NB4 (cell line): ENCODE results near the gene RAP1GAP.

Experiments used
- DNase-seq: peaks from one replicate; pipeline ENCODE4 v3.0.0; 2010; ENCODE audit warnings: low read depth
- H3K4me3 ChIP-seq: one replicate; pipeline ENCODE4 v1.5.1; 2011; ENCODE audit warnings: mild to moderate bottlenecking, low read depth, low read length, moderate library complexity
- MYC ChIP-seq: IDR thresholded peaks from 2 replicates; pipeline ENCODE4 v1.6.1; 2011; ENCODE audit warnings: low read depth, low read length
- POLR2A ChIP-seq: IDR thresholded peaks from 2 replicates; pipeline ENCODE4 v1.6.1; 2011; ENCODE audit warnings: mild to moderate bottlenecking; ENCODE audit not compliant: insufficient read length; ENCODE audit errors: extremely low read depth
- TF ChIP-seq, protein P1 (sequence below): IDR thresholded peaks from one replicate; pipeline ENCODE4 v1.5.1; 2012; ENCODE audit warnings: low read depth, low read length
- TF ChIP-seq, protein P2 (sequence below): IDR thresholded peaks from 2 replicates; pipeline ENCODE4 v1.6.1; 2011; ENCODE audit warnings: low read depth, low read length

RAP1GAP gene

DNA sequence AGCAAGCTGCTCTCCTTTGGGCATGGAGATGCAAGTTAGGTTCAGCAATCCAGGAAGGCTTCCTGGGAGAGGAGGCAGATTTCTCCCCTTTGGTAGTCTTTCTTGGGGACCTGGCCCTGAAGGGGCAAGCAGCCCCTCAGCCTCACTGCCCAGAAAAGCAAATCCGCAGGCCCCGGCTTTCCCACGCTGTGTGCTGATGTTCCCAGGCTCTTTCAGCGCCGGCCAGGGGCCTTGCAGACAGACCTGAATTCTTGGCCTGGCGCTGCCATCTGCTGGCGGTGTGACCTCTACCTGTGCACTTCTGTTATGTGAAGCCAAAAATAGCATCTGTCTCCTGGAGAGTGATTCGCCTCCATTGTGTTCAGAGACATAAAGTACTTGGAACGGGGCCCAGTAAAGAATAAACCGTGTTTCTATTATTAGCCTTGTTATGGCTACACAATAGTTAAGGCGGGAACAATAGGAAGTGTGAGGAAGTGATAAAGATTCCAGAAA lies 95.1 kb downstream of the RAP1GAP start:
- DNase-seq: peak; percentile 70
- H3K4me3 ChIP-seq: no peak overlapping the region
- TF ChIP-seq, protein P1, sequence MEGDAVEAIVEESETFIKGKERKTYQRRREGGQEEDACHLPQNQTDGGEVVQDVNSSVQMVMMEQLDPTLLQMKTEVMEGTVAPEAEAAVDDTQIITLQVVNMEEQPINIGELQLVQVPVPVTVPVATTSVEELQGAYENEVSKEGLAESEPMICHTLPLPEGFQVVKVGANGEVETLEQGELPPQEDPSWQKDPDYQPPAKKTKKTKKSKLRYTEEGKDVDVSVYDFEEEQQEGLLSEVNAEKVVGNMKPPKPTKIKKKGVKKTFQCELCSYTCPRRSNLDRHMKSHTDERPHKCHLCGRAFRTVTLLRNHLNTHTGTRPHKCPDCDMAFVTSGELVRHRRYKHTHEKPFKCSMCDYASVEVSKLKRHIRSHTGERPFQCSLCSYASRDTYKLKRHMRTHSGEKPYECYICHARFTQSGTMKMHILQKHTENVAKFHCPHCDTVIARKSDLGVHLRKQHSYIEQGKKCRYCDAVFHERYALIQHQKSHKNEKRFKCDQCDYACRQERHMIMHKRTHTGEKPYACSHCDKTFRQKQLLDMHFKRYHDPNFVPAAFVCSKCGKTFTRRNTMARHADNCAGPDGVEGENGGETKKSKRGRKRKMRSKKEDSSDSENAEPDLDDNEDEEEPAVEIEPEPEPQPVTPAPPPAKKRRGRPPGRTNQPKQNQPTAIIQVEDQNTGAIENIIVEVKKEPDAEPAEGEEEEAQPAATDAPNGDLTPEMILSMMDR: peak; percentile 51
- TF ChIP-seq, protein P2, sequence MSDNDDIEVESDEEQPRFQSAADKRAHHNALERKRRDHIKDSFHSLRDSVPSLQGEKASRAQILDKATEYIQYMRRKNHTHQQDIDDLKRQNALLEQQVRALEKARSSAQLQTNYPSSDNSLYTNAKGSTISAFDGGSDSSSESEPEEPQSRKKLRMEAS: no peak

DNA sequence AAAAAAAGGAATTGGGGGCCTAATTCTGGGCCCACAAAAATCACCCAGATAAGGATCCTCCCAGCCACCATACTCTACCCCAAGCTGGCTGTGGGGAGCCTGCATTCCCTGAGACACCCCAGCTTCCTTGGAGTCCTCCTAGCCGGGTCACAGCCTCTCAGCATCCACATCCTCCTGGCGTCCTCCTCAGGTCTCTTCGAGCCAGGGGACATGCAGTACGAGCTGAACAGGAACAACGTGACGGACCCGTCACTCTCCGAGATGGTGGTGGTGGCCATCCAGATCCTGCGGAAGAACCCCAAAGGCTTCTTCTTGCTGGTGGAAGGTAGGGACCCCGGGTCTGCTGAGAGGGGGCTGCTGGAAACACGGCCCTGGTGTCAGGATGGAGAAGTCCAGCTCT lies 95.7 kb downstream of the RAP1GAP start:
- no peak for DNase-seq
- no peak overlapping the region for H3K4me3 ChIP-seq
- TF ChIP-seq MYC (no peak), POLR2A (no peak)
- TF ChIP-seq, protein P2: no peak
- TF ChIP-seq, protein P1: no peak

GRCh38 chr1:21572735-21573277 lies 96.4 kb downstream of the RAP1GAP start:
- TF ChIP-seq MYC (no peak), POLR2A (no peak)
- TF ChIP-seq, protein P2: no peak
- TF ChIP-seq, protein P1: no peak
- no peak overlapping the region for H3K4me3 ChIP-seq
- DNase-seq: no peak

GRCh38 chr1:21572221-21572620 lies 96.9 kb downstream of the RAP1GAP start:
- no peak overlapping the region for H3K4me3 ChIP-seq
- no peak for TF ChIP-seq MYC
- TF ChIP-seq, protein P2: no peak
- no peak for TF ChIP-seq POLR2A
- TF ChIP-seq, protein P1: no peak
- no peak for DNase-seq

- H3K4me3 ChIP-seq: no peak overlapping the region
- DNase-seq: no peak
- TF ChIP-seq POLR2A (no peak), MYC (no peak)
- TF ChIP-seq, protein P2: no peak
- TF ChIP-seq, protein P1: no peak
These were observed 98.3 kb downstream of the RAP1GAP start for GRCh38 chr1:21570885-21571284.

DNA sequence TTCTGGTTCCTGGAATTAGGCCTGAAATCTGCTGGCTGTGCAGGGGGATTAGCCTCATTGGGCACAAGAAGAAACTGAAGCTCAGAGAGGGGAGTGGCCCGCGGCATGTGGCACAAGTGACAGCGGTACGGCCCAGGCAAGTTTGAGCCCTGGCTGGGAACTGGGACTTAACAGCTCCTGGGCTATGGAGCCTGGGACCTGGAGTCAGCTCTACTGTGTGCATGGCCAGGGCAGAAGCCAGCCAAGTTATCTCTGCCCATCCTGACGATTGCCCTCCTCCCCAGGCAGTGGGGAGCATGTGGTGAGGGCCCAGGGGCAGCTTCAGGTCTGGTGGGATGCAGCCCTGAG lies 98.7 kb downstream of the RAP1GAP start:
- no peak overlapping the region for H3K4me3 ChIP-seq
- TF ChIP-seq, protein P1: no peak
- TF ChIP-seq POLR2A: no peak
- TF ChIP-seq MYC: no peak
- TF ChIP-seq, protein P2: no peak
- no peak for DNase-seq
